HG02798 (cell line): ENCODE results near the gene CRADD.

Source experiments
- ATAC-seq: cut with Tn5 transposase; IDR thresholded peaks from one replicate; pipeline ENCODE4 v1.9.1; 2021; ENCODE audit warnings: mild to moderate bottlenecking; ENCODE audit not compliant: unreplicated experiment, poor library complexity

CRADD gene

GRCh38 chr12:93825931-93826555 is 148.9 kb downstream of the CRADD start:
- no peak for ATAC-seq

GRCh38 chr12:93827179-93827578 is 150.0 kb downstream of the CRADD start:
- ATAC-seq: no peak

- ATAC-seq: no peak
Measured at GRCh38 chr12:93827669-93828068, 150.5 kb downstream of the CRADD start.

GRCh38 chr12:93829016-93829415 is 151.8 kb downstream of the CRADD start:
- ATAC-seq: no peak

GRCh38 chr12:93831374-93831773 is 154.2 kb downstream of the CRADD start:
- no peak for ATAC-seq

- ATAC-seq: no peak
Measured at GRCh38 chr12:93832131-93832530, 155.0 kb downstream of the CRADD start.

- ATAC-seq: no peak
Measured at GRCh38 chr12:93833946-93834345, 156.8 kb downstream of the CRADD start.

GRCh38 chr12:93836620-93837260 is 159.6 kb downstream of the CRADD start:
- no peak for ATAC-seq

- ATAC-seq: no peak
Measured at GRCh38 chr12:93838193-93838592, 161.0 kb downstream of the CRADD start.

- no peak for ATAC-seq
Measured at GRCh38 chr12:93839064-93839463, 161.9 kb downstream of the CRADD start.

- ATAC-seq: no peak
Measured at GRCh38 chr12:93841671-93842070, 164.5 kb downstream of the CRADD start.

- ATAC-seq: no peak
Measured at GRCh38 chr12:93844164-93844784, 167.1 kb downstream of the CRADD start.

GRCh38 chr12:93846936-93847516 is 169.9 kb downstream of the CRADD start:
- no peak for ATAC-seq

- ATAC-seq: peak; percentile 85
Measured at GRCh38 chr12:93847517-93848474, 170.6 kb downstream of the CRADD start.

- no peak for ATAC-seq
Measured at GRCh38 chr12:93848523-93849101, 171.4 kb downstream of the CRADD start.

- no peak for ATAC-seq
Measured at GRCh38 chr12:93849946-93850345, 172.8 kb downstream of the CRADD start.

- ATAC-seq: no peak
Measured at GRCh38 chr12:93850481-93851256, 173.5 kb downstream of the CRADD start.

- ATAC-seq: no peak
Measured at GRCh38 chr12:93851257-93851671, 174.1 kb downstream of the CRADD start.

- ATAC-seq: no peak
Measured at GRCh38 chr12:93852173-93852591, 175.0 kb downstream of the CRADD start.
